Activated T-helper 17 cell treated with anti-CD3 and anti-CD28 coated beads, Interleukin-2, amount 50 U/mL, for 72 hours (primary cell): Measurements from ENCODE around the gene SLC25A31. TPM values are rescaled to one million over a fixed set of nuclear protein-coding genes. Genes with fewer than 3 reads are reported as not detected.

Source experiments
- ATAC-seq: fragments of 150-1000 bp; cut with Tn5 transposase; replicated peaks from 2 replicates; pipeline ENCODE4 v1.10.0; 2021; ENCODE audit warnings: mild to moderate bottlenecking, moderate library complexity
- H3K27ac Mint-ChIP-seq: one replicate; pipeline ENCODE4 v1.8.0; 2022; ENCODE audit warnings: mixed read lengths
- H3K27me3 Mint-ChIP-seq: one replicate; pipeline ENCODE4 v1.8.0; 2022; ENCODE audit warnings: mixed read lengths
- H3K36me3 Mint-ChIP-seq: one replicate; pipeline ENCODE4 v1.8.0; 2022; ENCODE audit warnings: low read depth, mild to moderate bottlenecking, mixed read lengths
- H3K4me1 Mint-ChIP-seq: one replicate; pipeline ENCODE4 v1.8.0; 2022; ENCODE audit warnings: mixed read lengths
- H3K4me3 Mint-ChIP-seq: one replicate; pipeline ENCODE4 v1.8.0; 2022; ENCODE audit warnings: mild to moderate bottlenecking, mixed read lengths
- H3K9me3 Mint-ChIP-seq: one replicate; pipeline ENCODE4 v1.8.0; 2022; ENCODE audit warnings: mixed read lengths
- total RNA-seq, 2 donors: library from RNA; stranded (reverse); gene quantifications; one replicate each; pipeline ENCODE4 v1.2.3, GENCODE V29; 2022

Gene SLC25A31
- total RNA-seq, 2 donors from 2014 or later: not detected

DNA sequence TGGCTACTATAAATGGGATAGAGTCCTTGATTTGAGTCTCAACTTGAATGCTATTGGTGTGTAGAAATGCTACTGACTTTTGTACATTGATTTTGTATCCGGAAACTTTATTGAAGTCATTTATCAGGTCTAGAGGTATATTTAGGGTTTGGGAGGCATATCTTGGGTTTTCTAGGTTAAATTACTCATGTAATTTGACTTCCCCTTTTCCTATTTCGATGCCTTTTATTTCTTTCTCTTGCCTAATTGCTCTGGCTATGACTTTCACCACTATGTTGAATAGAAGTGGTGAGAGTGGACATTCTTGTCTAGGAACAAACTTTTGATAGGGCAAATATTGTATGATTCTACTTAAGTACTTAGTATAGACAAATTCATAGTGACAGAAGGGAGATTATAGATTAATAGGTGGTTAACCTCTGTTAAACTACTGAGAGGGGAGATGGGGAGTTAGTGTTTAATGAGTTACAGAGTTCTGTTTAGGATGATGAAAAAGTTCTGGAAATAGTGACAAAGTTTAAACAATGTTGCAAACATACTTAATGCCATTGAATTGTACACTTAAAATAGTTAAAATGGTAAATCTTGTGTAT, 29.1 kb downstream of the SLC25A31 start:
- Mint-ChIP-seq H3K4me3 (no peak overlapping the region), H3K36me3 (no peaks in the 10 kb centered on the region), H3K9me3 (peaks cover 4% of the 10 kb centered on the region), H3K4me1 (no peaks in the 10 kb centered on the region), H3K27me3 (peaks cover 4% of the 10 kb centered on the region), H3K27ac (no peak overlapping the region)
- no peak for ATAC-seq

DNA sequence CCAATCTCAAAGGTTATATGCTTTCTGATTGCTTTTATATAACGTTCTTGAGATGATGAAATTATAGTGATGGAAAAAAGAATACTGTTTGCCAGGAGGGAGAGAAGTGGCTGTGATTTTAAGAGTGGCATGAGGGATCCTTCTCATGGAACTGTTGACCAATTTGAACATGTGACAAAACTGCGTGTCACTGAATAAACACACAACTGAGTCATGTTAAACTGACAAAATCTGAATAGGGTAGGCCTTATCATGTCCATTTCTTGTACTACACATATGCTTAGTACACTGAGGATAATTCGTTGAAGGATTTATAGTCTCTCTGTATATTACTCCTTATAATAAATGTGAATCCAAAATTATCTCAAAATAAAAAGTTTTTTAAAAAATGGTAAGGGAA, 29.7 kb downstream of the SLC25A31 start:
- no peak overlapping the region for H3K27ac Mint-ChIP-seq
- ATAC-seq: no peak
- no peak overlapping the region for H3K4me3 Mint-ChIP-seq
- no peaks in the 10 kb centered on the region for H3K4me1 Mint-ChIP-seq
- peaks cover 4% of the 10 kb centered on the region for H3K27me3 Mint-ChIP-seq
- H3K36me3 Mint-ChIP-seq: no peaks in the 10 kb centered on the region
- peaks cover 4% of the 10 kb centered on the region for H3K9me3 Mint-ChIP-seq

- Mint-ChIP-seq H3K4me1 (no peaks in the 10 kb centered on the region), H3K9me3 (no peaks in the 10 kb centered on the region), H3K36me3 (no peaks in the 10 kb centered on the region), H3K27me3 (peaks cover 35% of the 10 kb centered on the region), H3K27ac (no peak overlapping the region), H3K4me3 (no peak overlapping the region)
- no peak for ATAC-seq
Observed at GRCh38 chr4:127771535-127772275, 41.5 kb downstream of the SLC25A31 start.

- peaks cover 44% of the 10 kb centered on the region for H3K27me3 Mint-ChIP-seq
- no peaks in the 10 kb centered on the region for H3K4me1 Mint-ChIP-seq
- no peak overlapping the region for H3K4me3 Mint-ChIP-seq
- H3K36me3 Mint-ChIP-seq: no peaks in the 10 kb centered on the region
- H3K9me3 Mint-ChIP-seq: no peaks in the 10 kb centered on the region
- no peak overlapping the region for H3K27ac Mint-ChIP-seq
- no peak for ATAC-seq
Observed at GRCh38 chr4:127772769-127773671, 42.8 kb downstream of the SLC25A31 start.

- no peak for ATAC-seq
- peaks cover 59% of the 10 kb centered on the region for H3K27me3 Mint-ChIP-seq
- H3K4me1 Mint-ChIP-seq: peaks cover 1% of the 10 kb centered on the region
- H3K27ac Mint-ChIP-seq: no peak overlapping the region
- H3K36me3 Mint-ChIP-seq: no peaks in the 10 kb centered on the region
- H3K4me3 Mint-ChIP-seq: no peak overlapping the region
- no peaks in the 10 kb centered on the region for H3K9me3 Mint-ChIP-seq
Observed at GRCh38 chr4:127775843-127776242, 45.6 kb downstream of the SLC25A31 start.

GRCh38 chr4:127776620-127777019, 46.4 kb downstream of the SLC25A31 start:
- no peak overlapping the region for H3K27ac Mint-ChIP-seq
- ATAC-seq: no peak
- H3K9me3 Mint-ChIP-seq: no peaks in the 10 kb centered on the region
- H3K4me3 Mint-ChIP-seq: no peak overlapping the region
- H3K27me3 Mint-ChIP-seq: peaks cover 60% of the 10 kb centered on the region
- peaks cover 6% of the 10 kb centered on the region for H3K4me1 Mint-ChIP-seq
- no peaks in the 10 kb centered on the region for H3K36me3 Mint-ChIP-seq

DNA sequence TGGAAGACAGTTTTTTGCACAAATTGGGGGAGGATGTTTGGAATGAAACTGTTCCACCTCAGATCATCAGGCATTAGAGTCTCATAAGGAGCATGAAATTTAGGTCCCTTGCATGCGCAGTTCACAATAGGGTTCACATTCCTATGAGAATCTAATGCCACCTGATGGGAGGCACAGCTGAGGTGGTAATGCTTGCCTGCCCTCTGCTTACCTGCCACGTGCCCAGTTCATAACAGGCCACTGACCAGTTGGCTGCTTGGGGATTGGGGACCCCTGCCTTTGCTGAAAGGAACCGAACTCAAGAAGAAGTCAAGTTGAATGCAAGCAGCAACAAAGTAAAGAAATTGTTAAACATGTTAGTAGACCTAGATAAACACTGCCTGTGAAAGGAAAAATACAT, 47.3 kb downstream of the SLC25A31 start:
- H3K4me1 Mint-ChIP-seq: peaks cover 8% of the 10 kb centered on the region
- no peak for ATAC-seq
- H3K36me3 Mint-ChIP-seq: peaks cover 3% of the 10 kb centered on the region
- peaks cover 58% of the 10 kb centered on the region for H3K27me3 Mint-ChIP-seq
- H3K4me3 Mint-ChIP-seq: no peak overlapping the region
- no peaks in the 10 kb centered on the region for H3K9me3 Mint-ChIP-seq
- no peak overlapping the region for H3K27ac Mint-ChIP-seq

DNA sequence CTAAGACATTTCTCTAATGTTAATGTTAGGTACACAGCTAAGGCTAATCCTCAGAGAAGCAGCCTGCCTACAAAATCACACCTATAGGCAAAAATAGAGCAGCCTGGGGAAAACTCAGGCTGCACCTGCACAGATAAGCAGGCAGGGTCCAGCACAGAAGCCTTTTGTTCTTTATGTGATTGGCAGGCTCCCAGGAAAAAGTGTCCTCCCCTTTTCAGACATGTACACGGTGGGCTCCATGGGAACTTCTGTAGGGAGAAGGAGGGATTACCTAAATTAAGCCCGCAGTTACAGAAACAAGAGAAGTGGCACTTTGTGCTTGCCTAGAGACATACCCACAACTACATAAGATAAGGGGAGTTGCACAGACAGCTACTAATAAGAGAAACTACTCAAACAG, 47.9 kb downstream of the SLC25A31 start:
- peaks cover 14% of the 10 kb centered on the region for H3K4me1 Mint-ChIP-seq
- H3K9me3 Mint-ChIP-seq: no peaks in the 10 kb centered on the region
- H3K4me3 Mint-ChIP-seq: no peak overlapping the region
- peaks cover 61% of the 10 kb centered on the region for H3K27me3 Mint-ChIP-seq
- H3K27ac Mint-ChIP-seq: no peak overlapping the region
- peaks cover 9% of the 10 kb centered on the region for H3K36me3 Mint-ChIP-seq
- ATAC-seq: no peak

DNA sequence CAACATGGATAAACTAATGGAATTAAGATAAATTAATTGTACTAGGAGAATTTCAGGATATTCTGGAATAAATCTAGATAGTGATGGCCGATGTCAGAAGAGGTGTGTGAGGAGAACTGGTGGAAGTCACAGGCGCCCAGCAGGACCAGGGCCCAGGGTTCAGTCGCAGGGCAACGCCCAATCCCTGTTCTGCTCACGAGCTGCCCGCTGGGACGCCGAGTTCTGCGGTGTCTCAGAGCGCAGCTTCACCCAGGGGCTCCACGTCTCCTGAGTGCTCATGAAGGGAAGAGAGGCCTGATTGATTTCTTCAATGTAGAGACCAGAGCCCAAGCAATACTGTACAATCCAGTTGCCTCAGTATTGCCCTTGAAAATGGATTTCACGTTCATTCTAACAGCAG, 50.4 kb downstream of the SLC25A31 start:
- Mint-ChIP-seq H3K27ac (no peak overlapping the region), H3K4me3 (peak overlapping the region; percentile 69), H3K9me3 (no peaks in the 10 kb centered on the region), H3K27me3 (peaks cover 61% of the 10 kb centered on the region), H3K36me3 (peaks cover 9% of the 10 kb centered on the region), H3K4me1 (peaks cover 15% of the 10 kb centered on the region)
- no peak for ATAC-seq

GRCh38 chr4:127781300-127782024, 51.3 kb downstream of the SLC25A31 start:
- Mint-ChIP-seq H3K4me1 (peaks cover 15% of the 10 kb centered on the region), H3K27ac (no peak overlapping the region), H3K36me3 (peaks cover 9% of the 10 kb centered on the region), H3K9me3 (no peaks in the 10 kb centered on the region), H3K4me3 (peak overlapping the region; percentile 69), H3K27me3 (peaks cover 58% of the 10 kb centered on the region)
- ATAC-seq: peak; percentile 53

DNA sequence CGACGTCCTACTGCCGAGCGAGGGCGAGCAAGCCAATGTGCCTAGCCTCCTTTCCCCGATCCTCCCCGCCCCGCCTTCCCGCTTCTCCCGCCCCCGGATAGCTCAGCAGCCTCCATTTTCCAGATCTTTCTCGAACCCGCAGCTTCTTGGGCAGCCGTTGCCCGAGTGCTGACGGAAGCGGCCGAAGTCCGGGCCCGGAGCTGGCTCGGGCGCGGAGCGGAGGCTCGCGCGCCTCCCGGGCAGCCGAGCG, 51.8 kb downstream of the SLC25A31 start:
- Mint-ChIP-seq H3K4me1 (peaks cover 15% of the 10 kb centered on the region), H3K27ac (no peak overlapping the region), H3K9me3 (no peaks in the 10 kb centered on the region), H3K36me3 (peaks cover 9% of the 10 kb centered on the region), H3K27me3 (peaks cover 54% of the 10 kb centered on the region), H3K4me3 (peak overlapping the region; percentile 96)
- ATAC-seq: peak; percentile 80

DNA sequence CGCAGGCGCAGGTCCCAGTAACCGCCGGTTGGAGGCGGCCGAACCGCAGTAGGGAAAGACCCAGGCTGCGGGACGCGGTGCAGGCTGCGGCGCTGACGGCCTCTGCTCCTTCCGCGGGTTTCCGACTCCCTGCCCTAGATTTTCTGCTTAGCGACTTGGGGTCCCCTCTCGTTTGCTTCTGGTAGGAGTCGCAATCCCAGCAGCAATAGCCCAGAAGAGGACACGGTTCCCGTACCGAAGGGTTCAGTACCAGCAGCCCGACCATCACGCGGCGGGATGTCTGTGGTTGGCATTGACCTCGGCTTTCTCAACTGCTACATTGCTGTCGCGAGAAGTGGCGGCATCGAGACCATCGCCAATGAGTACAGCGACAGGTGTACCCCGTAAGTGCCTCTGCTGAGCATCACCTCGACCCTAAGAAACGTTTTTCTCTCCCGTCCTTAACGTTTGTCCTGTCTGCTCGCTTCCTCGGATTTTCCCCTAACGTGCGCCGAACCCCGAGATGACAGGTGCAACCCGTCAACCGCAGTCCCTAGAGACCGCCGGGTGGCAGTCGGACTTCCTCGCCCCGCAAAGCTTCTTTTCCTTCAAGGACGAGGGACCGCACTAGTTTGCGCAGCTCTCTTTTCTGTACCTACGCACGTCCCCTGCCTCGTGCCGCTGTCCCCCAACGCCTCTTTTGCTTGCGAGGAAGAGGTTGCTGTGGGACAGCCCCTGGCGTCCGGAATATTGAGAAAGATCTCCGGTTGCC, 52.2 kb downstream of the SLC25A31 start, which contains the start of gene HSPA4L:
HSPA4L (plus strand) TSS at position 48 of the 751 bp plus-strand sequence; CDS start at position 277, 229 bp downstream.
- ATAC-seq: peak; percentile 48
- Mint-ChIP-seq H3K9me3 (no peaks in the 10 kb centered on the region), H3K36me3 (peaks cover 9% of the 10 kb centered on the region), H3K4me1 (peaks cover 15% of the 10 kb centered on the region), H3K4me3 (peak within 1 kb of the TSS; percentile 96), H3K27me3 (peaks cover 53% of the 10 kb centered on the region), H3K27ac (peak within 1 kb of the TSS; percentile 93)

GRCh38 chr4:127783026-127783769, 53.0 kb downstream of the SLC25A31 start:
- peak overlapping the region; percentile 93 for H3K27ac Mint-ChIP-seq

More at GRCh38 chr4:127783026-127783769, 53.0 kb downstream of the SLC25A31 start:
- Mint-ChIP-seq H3K36me3 (peaks cover 9% of the 10 kb centered on the region), H3K4me1 (peaks cover 15% of the 10 kb centered on the region), H3K9me3 (no peaks in the 10 kb centered on the region), H3K27me3 (peaks cover 46% of the 10 kb centered on the region), H3K4me3 (peak overlapping the region; percentile 96)
- ATAC-seq: peak; percentile 55
